K562 (cell line): ENCODE results near the gene NUBP2. TPM values are rescaled to one million over a fixed set of nuclear protein-coding genes. Genes with fewer than 3 reads are reported as not detected.
A peak's percentile ranks its signal among the peaks of the same experiment; 100 is the strongest.

ENCODE experiments used
- ATF6 ChIP-seq: sonication (generic); formaldehyde crosslinking; IDR thresholded peaks from 2 replicates; pipeline ENCODE4 v1.4.0; 2020; ENCODE audit warnings: mild to moderate bottlenecking, missing genetic modification reagents
- CGGBP1 ChIP-seq: fragments of 250-450 bp; sonication (Bioruptor Pico); IDR thresholded peaks from 2 replicates; pipeline ENCODE4 v1.9.0; 2021; ENCODE audit warnings: mild to moderate bottlenecking
- DACH1 ChIP-seq: fragments of 450-650 bp; IDR thresholded peaks from 2 replicates; pipeline ENCODE4 v1.6.1; 2018; ENCODE audit not compliant: partially characterized antibody
- EZH2 ChIP-seq: IDR thresholded peaks from 2 replicates; pipeline ENCODE4 v1.6.1; 2012; ENCODE audit warnings: low read depth, mild to moderate bottlenecking, inconsistent platforms, low read length, borderline replicate concordance
- HDAC6 ChIP-seq: IDR thresholded peaks from 2 replicates; pipeline ENCODE4 v1.6.1; 2012; ENCODE audit warnings: low read depth, mild to moderate bottlenecking, control low read depth, inconsistent platforms, low read length, moderate library complexity
- KDM2B ChIP-seq: fragments of 250-450 bp; sonication (Bioruptor Pico); IDR thresholded peaks from 2 replicates; pipeline ENCODE4 v1.8.0; 2021; ENCODE audit warnings: mild to moderate bottlenecking, moderate library complexity
- NCOR1 ChIP-seq: fragments of 450-650 bp; IDR thresholded peaks from 2 replicates; pipeline ENCODE4 v1.6.1; 2016; ENCODE audit warnings: mild to moderate bottlenecking, moderate library complexity
- PHF20 ChIP-seq: fragments of 450-650 bp; IDR thresholded peaks from 2 replicates; pipeline ENCODE4 v1.6.1; 2018; ENCODE audit not compliant: partially characterized antibody
- RBM17 ChIP-seq: fragments of 200-400 bp; formaldehyde crosslinking; IDR thresholded peaks from 2 replicates; pipeline ENCODE4 v1.6.1; 2017; ENCODE audit warnings: low read depth, mild to moderate bottlenecking, low read length, borderline replicate concordance
- SIN3A ChIP-seq, 2 experiments: fragments of 150-350 bp in 1 of 2; IDR thresholded peaks; 2 replicates each; pipeline ENCODE4 v1.6.1; 2011 to 2016; ENCODE audit warnings: borderline replicate concordance in 2 of 2, low read depth in 2 of 2, low read length in 2 of 2, mild to moderate bottlenecking in 2 of 2, moderate library complexity in 2 of 2; ENCODE audit not compliant: control insufficient read depth in 1 of 2
- SRSF9 ChIP-seq: fragments of 200-400 bp; formaldehyde crosslinking; IDR thresholded peaks from 2 replicates; pipeline ENCODE4 v1.6.1; 2017; ENCODE audit warnings: low read depth, low read length, borderline replicate concordance
- TEAD2 ChIP-seq: fragments of 450-650 bp; IDR thresholded peaks from 2 replicates; pipeline ENCODE4 v1.6.1; 2016; ENCODE audit warnings: missing genetic modification characterization, control low read depth, missing compliant biosample characterization
- ZNF398 ChIP-seq: fragments of 250-450 bp; sonication (Bioruptor Pico); IDR thresholded peaks from 2 replicates; pipeline ENCODE4 v1.8.0; 2021; ENCODE audit warnings: moderate library complexity, mild to moderate bottlenecking, inconsistent platforms
- ZNF444 ChIP-seq: fragments of 250-450 bp; sonication (Bioruptor Pico); IDR thresholded peaks from 2 replicates; pipeline ENCODE4 v1.4.0; 2020; ENCODE audit warnings: mild to moderate bottlenecking, moderate library complexity
- ZNF785 ChIP-seq: fragments of 250-450 bp; sonication (Bioruptor Pico); IDR thresholded peaks from 2 replicates; pipeline ENCODE4 v1.4.0; 2020; ENCODE audit warnings: mild to moderate bottlenecking
- ZNF830 ChIP-seq: fragments of 250-450 bp; sonication (Bioruptor Pico); IDR thresholded peaks from 2 replicates; pipeline ENCODE4 v1.5.0; 2021; ENCODE audit warnings: mild to moderate bottlenecking
- polyA plus RNA-seq, 8 experiments: library from polyadenylated mRNA; depleted of rRNA in 4 of 8; stranded (reverse) in 5 of 8; unstranded in 3 of 8; fragments of >200 nt; fragmentation: Nextera tagmentation in 2 of 8; fragmentation: Illumina TruSeq in 1 of 8; extraction: Ambion mirVana in 2 of 8; extraction: Trizol in 1 of 8; gene quantifications; 2 replicates each; pipeline versions ENCODE4 v1.2.1 to v1.2.3, GENCODE V29; 2011 to 2014; ENCODE audit warnings: inconsistent platforms in 1 of 8, missing spikeins in 1 of 8
- total RNA-seq, 7 experiments: library from RNA; depleted of rRNA in 6 of 7; stranded (reverse); fragments of >200 nt in 6 of 7; fragmentation: Illumina TruSeq in 2 of 7; extraction: Trizol in 2 of 7; gene quantifications; 2 replicates each; pipeline versions ENCODE4 v1.2.1 to v1.2.3, GENCODE V29; 2011 to 2021; ENCODE audit warnings: low replicate concordance in 1 of 7
- TF ChIP-seq, protein P1 (sequence below), 2 experiments: fragments of 450-650 bp; IDR thresholded peaks; 2 replicates each; pipeline ENCODE4 v1.6.1; 2018; ENCODE audit warnings: mild to moderate bottlenecking in 2 of 2, low read depth in 1 of 2; ENCODE audit not compliant: partially characterized antibody in 2 of 2

NUBP2 gene
- total and polyA plus RNA-seq, 9 of the 15 experiments (the other 6 are each of a cell fraction or from before 2014, with no cell fraction given), result 1.8 to 115 (median 24.0) TPM

- TF ChIP-seq ZNF398 (CRISPR knock-in tag), result no peak
- no peak for TF ChIP-seq RBM17
- no peak for TF ChIP-seq ZNF444 (CRISPR knock-in tag)
- TF ChIP-seq HDAC6, result no peak
- TF ChIP-seq NCOR1, result peak; percentile 98
- no peak for TF ChIP-seq PHF20
- no peak for TF ChIP-seq ZNF830 (CRISPR knock-in tag)
- no peak for TF ChIP-seq KDM2B (CRISPR knock-in tag)
- TF ChIP-seq ZNF785 (CRISPR knock-in tag), result no peak
- no peak for TF ChIP-seq SIN3A (IDR thresholded peaks at IDR 0.05; ENCODE audit: borderline replicate concordance in 2 of 2, control insufficient read depth in 1 of 2, low read depth in 2 of 2, low read length in 2 of 2)
- TF ChIP-seq ATF6, result no peak
- peak; percentile 79 for TF ChIP-seq DACH1
- no peak for TF ChIP-seq EZH2
- no peak for TF ChIP-seq SRSF9
- TF ChIP-seq, protein P1, sequence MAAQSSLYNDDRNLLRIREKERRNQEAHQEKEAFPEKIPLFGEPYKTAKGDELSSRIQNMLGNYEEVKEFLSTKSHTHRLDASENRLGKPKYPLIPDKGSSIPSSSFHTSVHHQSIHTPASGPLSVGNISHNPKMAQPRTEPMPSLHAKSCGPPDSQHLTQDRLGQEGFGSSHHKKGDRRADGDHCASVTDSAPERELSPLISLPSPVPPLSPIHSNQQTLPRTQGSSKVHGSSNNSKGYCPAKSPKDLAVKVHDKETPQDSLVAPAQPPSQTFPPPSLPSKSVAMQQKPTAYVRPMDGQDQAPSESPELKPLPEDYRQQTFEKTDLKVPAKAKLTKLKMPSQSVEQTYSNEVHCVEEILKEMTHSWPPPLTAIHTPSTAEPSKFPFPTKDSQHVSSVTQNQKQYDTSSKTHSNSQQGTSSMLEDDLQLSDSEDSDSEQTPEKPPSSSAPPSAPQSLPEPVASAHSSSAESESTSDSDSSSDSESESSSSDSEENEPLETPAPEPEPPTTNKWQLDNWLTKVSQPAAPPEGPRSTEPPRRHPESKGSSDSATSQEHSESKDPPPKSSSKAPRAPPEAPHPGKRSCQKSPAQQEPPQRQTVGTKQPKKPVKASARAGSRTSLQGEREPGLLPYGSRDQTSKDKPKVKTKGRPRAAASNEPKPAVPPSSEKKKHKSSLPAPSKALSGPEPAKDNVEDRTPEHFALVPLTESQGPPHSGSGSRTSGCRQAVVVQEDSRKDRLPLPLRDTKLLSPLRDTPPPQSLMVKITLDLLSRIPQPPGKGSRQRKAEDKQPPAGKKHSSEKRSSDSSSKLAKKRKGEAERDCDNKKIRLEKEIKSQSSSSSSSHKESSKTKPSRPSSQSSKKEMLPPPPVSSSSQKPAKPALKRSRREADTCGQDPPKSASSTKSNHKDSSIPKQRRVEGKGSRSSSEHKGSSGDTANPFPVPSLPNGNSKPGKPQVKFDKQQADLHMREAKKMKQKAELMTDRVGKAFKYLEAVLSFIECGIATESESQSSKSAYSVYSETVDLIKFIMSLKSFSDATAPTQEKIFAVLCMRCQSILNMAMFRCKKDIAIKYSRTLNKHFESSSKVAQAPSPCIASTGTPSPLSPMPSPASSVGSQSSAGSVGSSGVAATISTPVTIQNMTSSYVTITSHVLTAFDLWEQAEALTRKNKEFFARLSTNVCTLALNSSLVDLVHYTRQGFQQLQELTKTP (IDR thresholded peaks at IDR 0.05; ENCODE audit: low read depth in 1 of 2, partially characterized antibody in 2 of 2), result peak in 1 of 2 experiments; percentile 46
- TF ChIP-seq TEAD2 (tag), result no peak
- no peak for TF ChIP-seq CGGBP1
Measured at GRCh38 chr16:1832838-1833454, 50.2 kb downstream of the NUBP2 start (continued).
